GM18873 (cell line): ENCODE results near the gene GRIK2.

Experiments
- ATAC-seq: cut with Tn5 transposase; IDR thresholded peaks from one replicate; pipeline ENCODE4 v1.9.1; 2021; ENCODE audit warnings: mild to moderate bottlenecking, moderate library complexity, moderate number of reproducible peaks; ENCODE audit not compliant: unreplicated experiment, low FRiP score

Gene GRIK2

DNA sequence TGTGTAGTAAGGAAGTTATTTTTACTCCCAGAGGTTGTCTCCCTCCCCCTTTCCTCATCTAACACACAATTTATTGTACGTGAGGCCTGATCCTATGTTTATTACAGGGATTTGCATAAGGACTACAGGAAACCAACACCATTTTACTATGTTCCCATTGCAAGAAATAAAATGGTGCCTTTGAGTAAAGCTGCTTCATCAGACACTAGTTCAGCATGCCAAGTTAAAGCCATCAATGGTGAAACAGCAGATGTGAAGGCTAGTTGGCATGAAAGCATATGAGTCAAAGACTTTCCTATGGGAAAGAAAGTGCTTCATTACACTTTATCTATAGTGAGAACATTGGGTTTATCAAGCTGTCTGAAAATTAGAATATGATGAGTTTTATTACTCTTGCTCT lies 543.0 kb downstream of the GRIK2 start:
- ATAC-seq: no peak

GRCh38 chr6:101937108-101937507 lies 543.6 kb downstream of the GRIK2 start:
- ATAC-seq: no peak

DNA sequence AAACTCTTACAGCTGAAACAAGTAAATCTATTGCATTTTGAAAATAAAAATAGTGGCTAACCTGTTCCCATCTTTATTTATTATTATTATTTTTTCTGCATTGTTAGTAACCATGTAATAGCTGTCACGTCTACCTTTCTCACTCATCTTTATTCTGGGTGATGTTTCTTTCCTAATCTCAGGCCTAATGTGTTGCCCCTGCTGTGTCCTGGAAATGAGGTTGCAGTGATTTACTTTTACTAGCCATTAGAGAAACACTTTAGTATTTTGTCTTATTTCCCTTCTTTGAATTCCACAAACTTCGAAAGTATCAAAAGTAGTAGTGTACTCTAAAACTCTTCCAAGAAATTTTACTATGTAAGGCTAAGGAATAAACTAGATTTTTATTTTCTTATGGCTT lies 546.9 kb downstream of the GRIK2 start:
- no peak for ATAC-seq

DNA sequence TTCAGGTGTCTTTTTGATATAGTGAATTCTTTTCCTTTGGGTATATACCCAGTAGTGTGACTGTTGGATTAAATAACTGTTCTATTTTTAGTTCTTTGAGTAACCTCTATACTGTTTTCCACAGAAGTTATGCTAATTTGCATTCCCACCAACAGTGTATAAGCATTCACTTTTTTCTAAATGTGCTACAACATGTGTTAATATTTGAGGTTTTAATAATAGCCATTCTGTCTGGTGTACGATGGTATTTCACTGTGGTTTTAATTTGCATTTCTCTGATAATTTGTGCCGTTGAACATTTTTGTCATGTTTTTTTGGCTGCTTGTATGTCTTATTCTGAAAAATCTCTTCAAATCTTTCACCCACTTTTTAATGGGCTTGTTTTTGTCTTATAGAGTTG lies 563.5 kb downstream of the GRIK2 start:
- no peak for ATAC-seq

DNA sequence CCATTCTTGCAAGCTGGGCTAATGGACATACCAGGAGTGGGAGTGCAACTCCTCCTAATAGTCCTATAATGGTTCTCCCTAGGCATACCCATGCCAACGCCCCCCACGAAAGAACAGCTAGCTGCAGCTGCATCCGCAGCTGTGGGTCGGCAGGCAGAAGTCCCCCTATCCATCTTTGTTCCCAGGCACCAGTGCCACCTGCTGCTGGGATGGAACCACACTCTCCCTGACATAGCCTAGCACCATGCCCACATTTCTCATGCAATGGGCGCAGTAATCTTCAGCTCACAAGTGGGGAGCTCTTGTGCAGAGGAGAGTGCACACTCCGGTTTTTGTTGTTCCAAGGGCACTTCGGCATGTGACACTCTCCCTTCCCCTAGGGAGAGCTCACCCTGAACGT lies 567.8 kb downstream of the GRIK2 start:
- no peak for ATAC-seq

- no peak for ATAC-seq
These were observed 587.4 kb downstream of the GRIK2 start for GRCh38 chr6:101980924-101981323.

DNA sequence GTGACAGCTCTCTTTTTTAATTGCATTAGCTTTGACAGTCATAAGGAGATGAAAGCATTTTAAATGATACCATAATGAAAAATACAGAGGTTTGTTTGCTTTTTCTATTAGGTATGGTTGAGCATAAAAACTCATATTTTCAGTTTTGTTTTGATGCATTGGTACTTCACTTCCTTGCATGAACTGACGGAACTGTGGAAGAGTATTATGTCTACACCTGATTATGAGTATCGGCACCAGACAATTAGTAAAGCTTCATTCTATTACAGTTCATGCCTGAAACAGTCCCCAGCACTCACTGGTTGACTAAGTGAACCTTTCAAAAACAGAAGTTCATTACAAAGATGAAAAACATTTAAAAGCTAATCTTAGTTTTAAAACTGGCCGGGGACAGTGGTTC lies 593.0 kb downstream of the GRIK2 start:
- ATAC-seq: no peak

- ATAC-seq: no peak
These were observed 598.8 kb downstream of the GRIK2 start for GRCh38 chr6:101992286-101992685.

GRCh38 chr6:101994521-101994920 lies 601.0 kb downstream of the GRIK2 start:
- no peak for ATAC-seq

DNA sequence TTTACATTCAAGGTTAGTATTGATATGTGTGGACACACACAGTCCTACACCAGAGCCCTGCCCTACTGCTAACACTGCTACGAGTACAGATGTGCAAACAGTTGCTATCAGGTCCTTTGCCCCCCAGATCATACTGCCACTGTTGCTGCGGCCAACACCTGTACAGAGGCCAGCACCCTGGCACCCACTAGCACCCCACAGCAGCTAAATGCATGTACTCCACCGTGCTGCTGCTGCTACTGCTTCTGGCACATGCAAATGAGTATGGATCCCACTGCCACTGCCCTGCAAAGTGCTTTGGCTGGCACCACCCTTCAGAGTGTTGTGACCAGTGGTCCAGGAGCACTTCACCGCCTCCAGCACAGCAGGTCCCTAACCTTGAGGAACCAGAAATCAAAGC lies 621.9 kb downstream of the GRIK2 start:
- no peak for ATAC-seq

DNA sequence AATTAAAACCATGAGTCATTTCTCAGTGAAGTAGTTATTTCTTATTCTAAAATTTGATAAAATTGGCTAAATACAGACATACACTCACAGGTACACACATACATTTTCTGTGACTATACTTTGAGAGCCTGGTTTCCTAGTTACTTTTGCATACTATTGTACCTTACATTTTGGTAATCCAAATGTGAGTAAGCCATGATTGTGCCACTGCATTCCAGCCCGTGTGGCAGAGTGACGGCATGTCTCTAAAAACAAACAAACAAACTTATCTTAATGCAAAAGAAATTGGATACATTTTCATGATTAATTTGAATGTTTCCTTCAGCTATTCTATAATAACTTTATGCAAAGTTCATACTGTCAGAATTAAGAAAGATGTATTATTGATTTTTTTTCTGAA lies 628.8 kb downstream of the GRIK2 start:
- no peak for ATAC-seq

GRCh38 chr6:102022803-102023202 lies 629.3 kb downstream of the GRIK2 start:
- no peak for ATAC-seq

GRCh38 chr6:102023977-102024657 lies 630.6 kb downstream of the GRIK2 start:
- ATAC-seq: no peak

- ATAC-seq: no peak
These were observed 633.1 kb downstream of the GRIK2 start for GRCh38 chr6:102026649-102027048.

DNA sequence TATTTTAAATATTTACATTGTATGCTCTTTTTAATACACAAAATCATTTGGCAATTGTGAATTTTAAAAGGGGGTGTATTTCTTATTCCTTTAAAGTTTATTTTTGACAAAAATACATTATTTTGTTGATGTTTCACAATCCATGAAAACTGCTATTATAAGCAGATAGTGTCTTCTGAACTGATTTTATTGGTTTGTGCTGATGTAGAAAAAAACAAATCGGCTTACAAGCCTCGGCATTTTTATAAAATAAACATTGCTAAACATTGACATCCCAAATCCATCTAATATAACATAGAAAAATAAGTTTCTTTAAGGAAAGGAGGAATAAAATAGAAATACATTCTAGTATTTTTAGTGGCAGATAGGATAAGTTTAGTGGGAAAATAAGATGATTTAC lies 634.7 kb downstream of the GRIK2 start:
- ATAC-seq: no peak

GRCh38 chr6:102038964-102039363 lies 645.5 kb downstream of the GRIK2 start:
- ATAC-seq: no peak

DNA sequence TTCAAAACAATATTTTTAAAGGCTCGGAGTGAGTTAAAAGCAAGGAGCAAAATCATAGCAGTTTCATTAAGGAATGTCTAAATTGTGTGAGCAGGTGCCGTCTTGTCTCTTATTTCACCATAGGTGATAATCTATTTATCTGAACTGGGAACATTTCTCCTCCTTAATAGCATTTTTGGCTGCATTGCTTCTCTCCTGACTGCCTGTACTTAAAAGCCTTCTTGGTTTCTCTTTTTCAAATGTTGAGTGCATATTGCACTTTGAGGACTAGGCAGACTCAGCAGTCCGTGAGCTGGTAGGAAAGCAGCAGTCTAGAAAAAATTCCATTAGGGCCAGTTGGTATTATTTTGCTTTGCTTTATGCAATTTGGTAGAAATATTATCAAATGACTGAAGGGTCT lies 645.9 kb downstream of the GRIK2 start:
- ATAC-seq: no peak

DNA sequence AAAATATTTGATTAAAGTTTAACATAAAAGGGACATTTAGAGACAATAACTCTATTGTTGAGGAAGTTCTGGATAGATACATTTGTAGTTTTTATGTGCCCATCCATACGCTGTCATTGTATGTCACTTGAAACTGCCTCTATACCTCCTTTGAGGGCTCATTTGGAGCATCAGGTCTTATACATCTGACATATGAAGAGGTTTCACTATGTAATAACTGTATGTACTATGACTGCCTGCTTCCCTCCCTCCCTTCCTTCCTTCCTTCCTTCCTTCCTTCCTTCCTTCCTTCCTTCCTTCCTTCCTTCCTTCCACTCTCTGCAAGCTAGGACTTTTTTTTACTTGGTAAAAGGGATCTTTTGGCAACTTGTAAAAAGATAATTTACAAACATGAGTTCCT lies 657.5 kb downstream of the GRIK2 start:
- ATAC-seq: no peak

DNA sequence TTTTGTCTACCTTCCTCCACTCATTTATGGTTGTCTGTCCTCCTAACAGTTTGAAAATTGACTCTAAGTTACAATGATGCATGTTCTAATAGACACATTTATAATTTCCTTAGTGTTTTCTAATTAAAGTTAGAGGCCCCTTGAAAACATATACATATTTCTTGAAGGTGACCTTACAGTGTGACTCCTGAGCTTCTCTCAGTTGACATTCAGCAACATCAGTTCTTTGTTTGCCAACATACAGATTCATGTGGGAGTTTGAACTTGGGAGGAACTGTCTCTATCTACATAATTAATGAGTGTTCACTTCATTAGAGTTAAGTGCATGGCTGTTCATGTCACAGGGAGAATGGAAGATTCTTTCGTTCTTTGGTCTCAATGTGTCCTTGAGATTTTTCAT lies 658.2 kb downstream of the GRIK2 start:
- ATAC-seq: no peak

DNA sequence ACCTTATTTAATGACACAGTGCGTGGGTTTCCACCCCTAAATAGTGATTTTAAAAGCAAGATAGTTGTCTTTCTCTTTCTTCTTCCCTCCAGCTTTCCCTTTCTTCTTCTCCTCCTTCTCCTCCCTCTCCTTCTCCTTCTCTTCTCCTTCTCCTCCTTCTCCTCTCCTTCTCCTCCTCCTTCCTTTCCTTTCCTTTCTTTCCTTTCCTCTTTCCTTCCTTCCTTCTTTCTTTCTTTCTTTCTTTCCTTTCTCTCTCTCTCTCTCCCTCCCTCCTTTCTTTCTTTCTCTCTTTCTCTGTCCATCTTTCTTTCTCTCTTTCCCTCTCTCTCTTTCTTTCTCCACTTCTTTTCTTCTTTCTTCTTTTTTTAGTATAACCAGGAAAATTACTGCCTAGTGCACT lies 670.6 kb downstream of the GRIK2 start:
- ATAC-seq: no peak

- no peak for ATAC-seq
These were observed 672.8 kb downstream of the GRIK2 start for GRCh38 chr6:102066301-102066700.

- ATAC-seq: no peak
These were observed 674.9 kb downstream of the GRIK2 start for GRCh38 chr6:102068349-102068929.

- no peak for ATAC-seq
These were observed 682.0 kb downstream of the GRIK2 start for GRCh38 chr6:102075539-102075938.
